ENCODE data around the gene SCLY.

GRCh38 chr2:238142382-238143205 is 81.8 kb downstream of the SCLY start:
- TF ChIP-seq CREB1 (CRISPR knock-in tag; IDR thresholded peaks at IDR 0.05): no peak
- no peak for TF ChIP-seq ZNF263 (CRISPR knock-in tag; IDR thresholded peaks at IDR 0.05; ENCODE audit: low read depth)
- TF ChIP-seq NR3C1 (CRISPR knock-in tag; conservative IDR thresholded peaks at IDR 0.05; ENCODE audit: low read depth): no peak
- no peak for TF ChIP-seq PRRX2 (CRISPR knock-in tag; IDR thresholded peaks at IDR 0.05)
- TF ChIP-seq, protein P1, sequence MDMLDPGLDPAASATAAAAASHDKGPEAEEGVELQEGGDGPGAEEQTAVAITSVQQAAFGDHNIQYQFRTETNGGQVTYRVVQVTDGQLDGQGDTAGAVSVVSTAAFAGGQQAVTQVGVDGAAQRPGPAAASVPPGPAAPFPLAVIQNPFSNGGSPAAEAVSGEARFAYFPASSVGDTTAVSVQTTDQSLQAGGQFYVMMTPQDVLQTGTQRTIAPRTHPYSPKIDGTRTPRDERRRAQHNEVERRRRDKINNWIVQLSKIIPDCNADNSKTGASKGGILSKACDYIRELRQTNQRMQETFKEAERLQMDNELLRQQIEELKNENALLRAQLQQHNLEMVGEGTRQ (CRISPR knock-in tag; IDR thresholded peaks at IDR 0.05): no peak
- TF ChIP-seq CTCF (IDR thresholded peaks at IDR 0.05): no peak
- no peak for TF ChIP-seq ZNF423 (CRISPR knock-in tag; IDR thresholded peaks at IDR 0.05)
- TF ChIP-seq, protein P2, sequence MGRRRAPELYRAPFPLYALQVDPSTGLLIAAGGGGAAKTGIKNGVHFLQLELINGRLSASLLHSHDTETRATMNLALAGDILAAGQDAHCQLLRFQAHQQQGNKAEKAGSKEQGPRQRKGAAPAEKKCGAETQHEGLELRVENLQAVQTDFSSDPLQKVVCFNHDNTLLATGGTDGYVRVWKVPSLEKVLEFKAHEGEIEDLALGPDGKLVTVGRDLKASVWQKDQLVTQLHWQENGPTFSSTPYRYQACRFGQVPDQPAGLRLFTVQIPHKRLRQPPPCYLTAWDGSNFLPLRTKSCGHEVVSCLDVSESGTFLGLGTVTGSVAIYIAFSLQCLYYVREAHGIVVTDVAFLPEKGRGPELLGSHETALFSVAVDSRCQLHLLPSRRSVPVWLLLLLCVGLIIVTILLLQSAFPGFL (CRISPR knock-in tag; IDR thresholded peaks at IDR 0.05; ENCODE audit: borderline replicate concordance): no peak
- TF ChIP-seq CREM (CRISPR knock-in tag; IDR thresholded peaks at IDR 0.05): no peak
- no peak for TF ChIP-seq SMAD3 (CRISPR knock-in tag; IDR thresholded peaks at IDR 0.05; ENCODE audit: borderline replicate concordance)
